OCI-LY1 (cell line): Measurements from ENCODE around the gene DNLZ.

ENCODE experiments used
- H2AFZ ChIP-seq: fragments of 200-600 bp; sonication (generic), shearing (Covaris generic); 2 replicates; pipeline ENCODE4 v1.6.0; 2014; ENCODE audit warnings: antibody characterized with exemption, mild to moderate bottlenecking, low read length
- H3F3A ChIP-seq: fragments of 200-600 bp; sonication (generic), shearing (Covaris generic); 2 replicates; pipeline ENCODE4 v1.6.0; 2014; ENCODE audit warnings: mild to moderate bottlenecking, antibody characterized with exemption, low read length, moderate library complexity; ENCODE audit not compliant: insufficient read depth
- H3K27ac ChIP-seq: fragments of 200-600 bp; sonication (generic); 2 replicates; pipeline ENCODE4 v1.5.1; 2014; ENCODE audit warnings: low read length, mixed run types, mild to moderate bottlenecking, low read depth; ENCODE audit not compliant: poor library complexity, severe bottlenecking
- H3K27me3 ChIP-seq: fragments of 200-600 bp; sonication (generic); 2 replicates; pipeline ENCODE4 v1.6.0; 2014; ENCODE audit warnings: antibody characterized with exemption, mild to moderate bottlenecking, low read length, moderate library complexity; ENCODE audit not compliant: insufficient read depth
- H3K36me3 ChIP-seq: fragments of 200-600 bp; sonication (generic); 2 replicates; pipeline ENCODE4 v1.6.1; 2014; ENCODE audit warnings: mild to moderate bottlenecking, antibody characterized with exemption, low read length, moderate library complexity, mixed read lengths; ENCODE audit not compliant: insufficient read depth
- H3K4me1 ChIP-seq: fragments of 200-600 bp; sonication (generic); 2 replicates; pipeline ENCODE4 v1.5.1; 2014; ENCODE audit warnings: mild to moderate bottlenecking, low read length, moderate library complexity; ENCODE audit not compliant: insufficient read depth, severe bottlenecking
- H3K4me2 ChIP-seq: fragments of 200-600 bp; sonication (generic), shearing (Covaris generic); 2 replicates; pipeline ENCODE4 v1.6.1; 2014; ENCODE audit warnings: low read length
- H3K4me3 ChIP-seq: fragments of 200-600 bp; sonication (generic); 2 replicates; pipeline ENCODE4 v1.5.1; 2014; ENCODE audit warnings: low read length, low read depth, mild to moderate bottlenecking, mixed read lengths; ENCODE audit not compliant: poor library complexity, severe bottlenecking
- H3K79me2 ChIP-seq: fragments of 200-600 bp; shearing (Covaris generic); 2 replicates; pipeline ENCODE4 v1.6.1; 2016; ENCODE audit warnings: mixed run types, low read length, mixed read lengths; ENCODE audit not compliant: insufficient read depth
- H3K9ac ChIP-seq: fragments of 200-600 bp; sonication (generic), shearing (Covaris generic); 2 replicates; pipeline ENCODE4 v1.6.1; 2014; ENCODE audit warnings: mild to moderate bottlenecking, low read length, mixed read lengths
- H3K9me2 ChIP-seq: fragments of 200-600 bp; sonication (generic), shearing (Covaris generic); 2 replicates; pipeline ENCODE4 v1.6.1; 2014; ENCODE audit warnings: low read depth, mild to moderate bottlenecking, low read length, mixed read lengths
- H3K9me3 ChIP-seq: fragments of 200-600 bp; shearing (Covaris generic); 2 replicates; pipeline ENCODE4 v1.6.1; 2014; ENCODE audit warnings: low read length, mixed read lengths
- H4K20me1 ChIP-seq: fragments of 200-600 bp; sonication (generic), shearing (Covaris generic); 2 replicates; pipeline ENCODE4 v1.6.0; 2016; ENCODE audit warnings: mild to moderate bottlenecking, low read length; ENCODE audit not compliant: insufficient read depth
- CTCF ChIP-seq: fragments of 200-600 bp; sonication (generic), shearing (Covaris generic); IDR thresholded peaks from 2 replicates; pipeline ENCODE4 v1.5.1; 2017; ENCODE audit warnings: mild to moderate bottlenecking, antibody characterized with exemption, low read length, moderate library complexity, mixed read lengths
- EZH2 ChIP-seq: fragments of 200-600 bp; sonication (generic), shearing (Covaris generic); IDR thresholded peaks from 2 replicates; pipeline ENCODE4 v1.8.0; 2017; ENCODE audit warnings: borderline replicate concordance, mixed run types, mild to moderate bottlenecking, antibody characterized with exemption, low read length, moderate library complexity, mixed read lengths

DNLZ gene

DNA sequence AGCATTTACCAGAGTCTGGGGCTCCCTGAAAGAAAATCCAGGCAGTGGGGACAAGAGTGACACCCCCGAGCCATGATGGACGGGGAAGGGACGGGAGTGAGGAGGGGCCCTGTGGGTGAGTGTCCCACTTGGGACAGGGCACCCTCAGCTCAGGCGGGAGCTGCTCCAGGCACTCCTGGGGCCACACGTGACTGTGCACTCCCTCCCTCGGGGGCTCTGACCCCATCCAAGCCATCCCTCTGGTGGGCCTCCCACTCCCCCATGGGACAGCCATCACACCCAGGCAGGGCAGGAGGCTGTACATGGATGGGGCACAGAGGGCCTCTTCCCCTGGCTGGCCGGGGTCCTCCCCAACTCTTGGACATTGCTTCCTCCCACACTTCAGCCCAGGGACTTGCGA lies 12.9 kb upstream of the DNLZ start:
- Histone ChIP-seq H3K9me2 (no peaks in the 10 kb centered on the region), H3K4me3 (no peak overlapping the region), H3K79me2 (no peaks in the 10 kb centered on the region), H3K27me3 (no peaks in the 10 kb centered on the region), H2AFZ (no peak overlapping the region), H3K4me1 (no peaks in the 10 kb centered on the region), H3K4me2 (no peak overlapping the region), H3K36me3 (peaks cover 50% of the 10 kb centered on the region), H4K20me1 (no peaks in the 10 kb centered on the region), H3F3A (no peaks in the 10 kb centered on the region), H3K9ac (no peak overlapping the region), H3K9me3 (no peaks in the 10 kb centered on the region), H3K27ac (no peak overlapping the region)
- no peak for TF ChIP-seq CTCF
- TF ChIP-seq EZH2: no peak

DNA sequence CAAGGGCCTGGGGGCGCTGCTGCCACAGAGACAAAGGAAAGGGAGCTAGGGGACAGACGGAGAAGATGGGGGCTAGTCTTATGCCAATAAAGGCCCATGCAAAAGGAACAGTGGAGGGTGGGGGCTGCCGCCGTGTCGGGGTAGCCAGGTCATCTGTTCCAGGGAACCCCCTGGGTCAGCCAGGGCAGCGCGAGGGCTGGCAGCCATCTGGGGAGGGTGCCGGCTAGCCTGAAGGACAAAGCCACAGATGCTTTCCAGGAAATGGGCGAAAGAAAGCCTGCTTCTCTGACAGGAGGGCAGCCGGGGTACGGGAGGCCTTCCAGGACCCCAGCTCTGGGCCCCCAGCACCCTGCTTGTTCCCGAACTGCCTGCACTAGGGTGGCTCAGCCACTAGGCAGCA lies 11.6 kb upstream of the DNLZ start:
- no peak overlapping the region for H3K9ac ChIP-seq
- no peak for TF ChIP-seq EZH2
- no peak for TF ChIP-seq CTCF
- H3K4me1 ChIP-seq: no peaks in the 10 kb centered on the region

GRCh38 chr9:136374183-136374575 lies 10.6 kb upstream of the DNLZ start:
- Histone ChIP-seq H3K36me3 (peaks cover 36% of the 10 kb centered on the region), H3F3A (no peaks in the 10 kb centered on the region), H3K27me3 (peaks cover 10% of the 10 kb centered on the region; the same call in 1 of the 2 replicates), H2AFZ (no peak overlapping the region), H3K79me2 (no peaks in the 10 kb centered on the region), H3K4me1 (no peaks in the 10 kb centered on the region), H3K4me3 (no peak overlapping the region), H3K4me2 (no peak overlapping the region), H3K9me3 (no peaks in the 10 kb centered on the region), H3K9ac (no peak overlapping the region), H3K9me2 (no peaks in the 10 kb centered on the region), H4K20me1 (no peaks in the 10 kb centered on the region), H3K27ac (no peak overlapping the region)
- no peak for TF ChIP-seq CTCF
- no peak for TF ChIP-seq EZH2

More for the DNA sequence above, 11.6 kb upstream of the DNLZ start:
- Histone ChIP-seq H3K36me3 (peaks cover 44% of the 10 kb centered on the region), H3K4me2 (no peak overlapping the region), H3K9me3 (no peaks in the 10 kb centered on the region), H3K27ac (no peak overlapping the region), H3K79me2 (no peaks in the 10 kb centered on the region), H2AFZ (no peak overlapping the region), H3F3A (no peaks in the 10 kb centered on the region), H3K9me2 (no peaks in the 10 kb centered on the region), H3K4me3 (no peak overlapping the region), H4K20me1 (no peaks in the 10 kb centered on the region), H3K27me3 (peaks cover 9% of the 10 kb centered on the region; the same call in 1 of the 2 replicates)
